Progenitor cell of endocrine pancreas (in vitro differentiated cells): ENCODE measurements around the gene CTNNBL1. TPM values are rescaled to one million over a fixed set of nuclear protein-coding genes. Genes with fewer than 3 reads are reported as not detected.

Source experiments
- DNase-seq: peaks from one replicate; pipeline ENCODE4 v3.0.0; 2021; ENCODE audit warnings: low spot score; ENCODE audit not compliant: unreplicated experiment
- H3K27ac Mint-ChIP-seq: 2 replicates; pipeline ENCODE4 v1.8.0; 2021; ENCODE audit warnings: mild to moderate bottlenecking, moderate library complexity, mixed read lengths
- H3K27me3 Mint-ChIP-seq: 2 replicates; pipeline ENCODE4 v1.8.0; 2021; ENCODE audit warnings: mixed read lengths
- H3K36me3 Mint-ChIP-seq: 2 replicates; pipeline ENCODE4 v1.8.0; 2022; ENCODE audit warnings: mixed read lengths; ENCODE audit not compliant: insufficient read depth
- H3K4me1 Mint-ChIP-seq: 2 replicates; pipeline ENCODE4 v1.8.0; 2021; ENCODE audit warnings: low read depth, mixed read lengths
- H3K4me3 Mint-ChIP-seq: 2 replicates; pipeline ENCODE4 v1.8.0; 2021; ENCODE audit warnings: low read depth, mild to moderate bottlenecking, moderate library complexity, mixed read lengths
- H3K9me3 Mint-ChIP-seq: 2 replicates; pipeline ENCODE4 v1.8.0; 2021; ENCODE audit warnings: low read depth, mixed read lengths
- CTCF ChIP-seq: fragments of 200-600 bp; sonication (generic); IDR thresholded peaks from one replicate; pipeline ENCODE4 v1.5.0; 2021; ENCODE audit warnings: antibody characterized with exemption, mild to moderate bottlenecking; ENCODE audit not compliant: unreplicated experiment
- total RNA-seq: library from RNA; stranded (reverse); gene quantifications from 2 replicates; pipeline ENCODE4 v1.2.1, GENCODE V29; 2021

Gene CTNNBL1
- total RNA-seq, 1 donor from 2014 or later = 60.4 TPM

- no peaks in the 10 kb centered on the region for H3K27me3 Mint-ChIP-seq
- no peak overlapping the region for H3K27ac Mint-ChIP-seq
- no peaks in the 10 kb centered on the region for H3K4me1 Mint-ChIP-seq
- no peaks in the 10 kb centered on the region for H3K9me3 Mint-ChIP-seq
- no peak for TF ChIP-seq CTCF
- DNase-seq = no peak
- peaks cover 6% of the 10 kb centered on the region for H3K36me3 Mint-ChIP-seq
- H3K4me3 Mint-ChIP-seq = no peak overlapping the region
Observed at GRCh38 chr20:37775200-37775599, 81.4 kb downstream of the CTNNBL1 start.

GRCh38 chr20:37776049-37776448, 82.2 kb downstream of the CTNNBL1 start:
- Mint-ChIP-seq H3K4me1 (no peaks in the 10 kb centered on the region), H3K27ac (no peak overlapping the region), H3K4me3 (no peak overlapping the region), H3K36me3 (peaks cover 6% of the 10 kb centered on the region), H3K9me3 (no peaks in the 10 kb centered on the region), H3K27me3 (no peaks in the 10 kb centered on the region)
- DNase-seq = no peak
- no peak for TF ChIP-seq CTCF

- no peak for TF ChIP-seq CTCF
- Mint-ChIP-seq H3K27me3 (no peaks in the 10 kb centered on the region), H3K9me3 (no peaks in the 10 kb centered on the region), H3K4me1 (no peaks in the 10 kb centered on the region), H3K27ac (no peak overlapping the region), H3K36me3 (peaks cover 5% of the 10 kb centered on the region), H3K4me3 (no peak overlapping the region)
- DNase-seq = no peak
Observed at GRCh38 chr20:37776526-37776925, 82.7 kb downstream of the CTNNBL1 start.

GRCh38 chr20:37777012-37777950, 83.5 kb downstream of the CTNNBL1 start:
- no peak overlapping the region for H3K27ac Mint-ChIP-seq
- no peak for DNase-seq
- no peak for TF ChIP-seq CTCF
- H3K9me3 Mint-ChIP-seq = no peaks in the 10 kb centered on the region
- no peaks in the 10 kb centered on the region for H3K4me1 Mint-ChIP-seq
- peaks cover 5% of the 10 kb centered on the region for H3K36me3 Mint-ChIP-seq
- no peaks in the 10 kb centered on the region for H3K27me3 Mint-ChIP-seq
- H3K4me3 Mint-ChIP-seq = no peak overlapping the region

GRCh38 chr20:37777988-37778659, 84.3 kb downstream of the CTNNBL1 start:
- Mint-ChIP-seq H3K36me3 (peaks cover 6% of the 10 kb centered on the region), H3K4me1 (no peaks in the 10 kb centered on the region), H3K4me3 (no peak overlapping the region), H3K27me3 (no peaks in the 10 kb centered on the region), H3K9me3 (no peaks in the 10 kb centered on the region), H3K27ac (no peak overlapping the region)
- no peak for DNase-seq
- no peak for TF ChIP-seq CTCF
